Measurements from ENCODE around the gene LSP1.

Gene LSP1

GRCh38 chr11:1837171-1838076 lies 15.5 kb upstream of the LSP1 start:
- no peak overlapping the region for H3K4me3 ChIP-seq (ENCODE audit: severe bottlenecking)
- TF ChIP-seq, protein P1, sequence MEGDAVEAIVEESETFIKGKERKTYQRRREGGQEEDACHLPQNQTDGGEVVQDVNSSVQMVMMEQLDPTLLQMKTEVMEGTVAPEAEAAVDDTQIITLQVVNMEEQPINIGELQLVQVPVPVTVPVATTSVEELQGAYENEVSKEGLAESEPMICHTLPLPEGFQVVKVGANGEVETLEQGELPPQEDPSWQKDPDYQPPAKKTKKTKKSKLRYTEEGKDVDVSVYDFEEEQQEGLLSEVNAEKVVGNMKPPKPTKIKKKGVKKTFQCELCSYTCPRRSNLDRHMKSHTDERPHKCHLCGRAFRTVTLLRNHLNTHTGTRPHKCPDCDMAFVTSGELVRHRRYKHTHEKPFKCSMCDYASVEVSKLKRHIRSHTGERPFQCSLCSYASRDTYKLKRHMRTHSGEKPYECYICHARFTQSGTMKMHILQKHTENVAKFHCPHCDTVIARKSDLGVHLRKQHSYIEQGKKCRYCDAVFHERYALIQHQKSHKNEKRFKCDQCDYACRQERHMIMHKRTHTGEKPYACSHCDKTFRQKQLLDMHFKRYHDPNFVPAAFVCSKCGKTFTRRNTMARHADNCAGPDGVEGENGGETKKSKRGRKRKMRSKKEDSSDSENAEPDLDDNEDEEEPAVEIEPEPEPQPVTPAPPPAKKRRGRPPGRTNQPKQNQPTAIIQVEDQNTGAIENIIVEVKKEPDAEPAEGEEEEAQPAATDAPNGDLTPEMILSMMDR (IDR thresholded peaks at IDR 0.05; ENCODE audit: poor library complexity, severe bottlenecking), result peak; percentile 87
- H3K9me3 ChIP-seq (ENCODE audit: severe bottlenecking), result no peaks in the 10 kb centered on the region
- peak; percentile 13; the same call in 1 of the 3 replicates for ATAC-seq (ENCODE audit: low read depth)
- H3K36me3 ChIP-seq (ENCODE audit: low read depth), result no peaks in the 10 kb centered on the region
- peaks cover 21% of the 10 kb centered on the region for H3K4me1 ChIP-seq (ENCODE audit: insufficient read depth, poor library complexity, severe bottlenecking)
- no peaks in the 10 kb centered on the region for H3K27me3 ChIP-seq (ENCODE audit: insufficient read depth, poor library complexity, severe bottlenecking)
- no peak for DNase-seq (ENCODE audit: low spot score)
- H3K27ac ChIP-seq (ENCODE audit: poor library complexity, severe bottlenecking), result peak overlapping the region; percentile 96

DNA sequence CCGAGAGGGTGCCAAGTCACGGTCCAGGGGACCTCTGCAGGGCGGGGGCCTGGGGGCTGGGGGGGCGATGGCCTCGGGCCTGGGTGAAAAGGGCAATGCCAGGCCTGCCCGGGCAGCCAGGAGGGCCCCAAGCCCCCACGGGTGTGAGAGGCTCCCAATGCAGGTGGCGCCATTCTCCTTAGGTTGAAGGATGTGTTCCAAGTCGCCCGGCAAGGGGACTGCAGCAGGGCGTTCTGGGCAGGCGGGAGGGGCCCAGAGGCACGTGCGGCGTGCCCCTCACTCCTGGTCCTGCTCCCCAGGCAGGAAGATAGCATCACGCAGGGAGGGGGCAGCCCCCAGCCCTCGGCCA lies 14.8 kb upstream of the LSP1 start:
- no peak for DNase-seq (ENCODE audit: low spot score)
- TF ChIP-seq, protein P1 (IDR thresholded peaks at IDR 0.05; ENCODE audit: poor library complexity, severe bottlenecking), result peak; percentile 68
- Histone ChIP-seq H3K4me3 (ENCODE audit: severe bottlenecking) (no peak overlapping the region), H3K27ac (ENCODE audit: poor library complexity, severe bottlenecking) (peak overlapping the region; percentile 96), H3K27me3 (ENCODE audit: insufficient read depth, poor library complexity, severe bottlenecking) (no peaks in the 10 kb centered on the region), H3K36me3 (ENCODE audit: low read depth) (no peaks in the 10 kb centered on the region), H3K9me3 (ENCODE audit: severe bottlenecking) (no peaks in the 10 kb centered on the region), H3K4me1 (ENCODE audit: insufficient read depth, poor library complexity, severe bottlenecking) (peaks cover 18% of the 10 kb centered on the region)
- no peak for ATAC-seq (ENCODE audit: low read depth)

DNA sequence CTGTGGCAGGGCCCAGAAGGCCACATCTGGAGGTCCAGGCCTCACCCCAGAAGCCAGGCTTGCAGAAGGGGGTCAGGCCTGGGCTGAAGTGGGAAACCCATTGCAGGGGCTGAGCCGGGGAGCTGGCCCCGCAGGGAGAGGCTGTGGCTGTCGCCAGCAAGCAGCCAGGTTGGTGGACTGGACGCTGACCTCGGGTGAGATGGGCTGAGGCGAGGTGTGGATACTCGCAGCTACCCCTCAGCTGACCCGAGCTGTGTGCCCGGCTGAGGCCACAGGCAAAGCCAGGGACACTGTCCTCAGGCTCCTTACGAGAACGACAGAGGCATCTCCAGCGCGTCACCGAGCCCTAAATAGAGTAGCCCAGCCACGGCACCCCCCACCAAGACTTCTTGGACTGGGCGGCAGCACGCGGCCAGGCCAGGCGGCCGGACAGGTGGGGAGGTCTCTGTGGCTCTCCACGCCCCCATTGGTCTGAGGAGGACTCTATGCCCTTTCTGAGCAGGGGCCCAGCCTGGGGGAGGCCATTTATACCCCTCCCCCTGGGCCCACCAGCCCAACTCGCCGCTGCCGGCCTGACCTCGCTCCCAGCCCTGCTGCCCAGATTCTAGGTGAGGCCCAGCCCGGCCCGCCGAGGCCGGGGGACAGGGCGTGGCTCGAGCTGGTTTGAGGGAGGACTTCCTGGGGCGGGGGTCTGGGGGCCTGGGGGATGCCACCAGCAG lies 14.3 kb upstream of the LSP1 start, which contains the start of gene TNNI2:
Gene TNNI2, plus strand, starts transcription at position 556 of the 719 bp plus-strand sequence. CDS start 716 bp downstream, outside the sequence.
- ATAC-seq (ENCODE audit: low read depth) (no peak), DNase-seq (ENCODE audit: low spot score) (no peak)
- Histone ChIP-seq H3K4me1 (ENCODE audit: insufficient read depth, poor library complexity, severe bottlenecking) (peaks cover 14% of the 10 kb centered on the region), H3K9me3 (ENCODE audit: severe bottlenecking) (no peaks in the 10 kb centered on the region), H3K27ac (ENCODE audit: poor library complexity, severe bottlenecking) (peak within 1 kb of the TSS; percentile 96), H3K27me3 (ENCODE audit: insufficient read depth, poor library complexity, severe bottlenecking) (no peaks in the 10 kb centered on the region), H3K36me3 (ENCODE audit: low read depth) (no peaks in the 10 kb centered on the region), H3K4me3 (ENCODE audit: severe bottlenecking) (no peak within 1 kb of the TSS)
- TF ChIP-seq, protein P1 (IDR thresholded peaks at IDR 0.05; ENCODE audit: poor library complexity, severe bottlenecking), result no peak

DNA sequence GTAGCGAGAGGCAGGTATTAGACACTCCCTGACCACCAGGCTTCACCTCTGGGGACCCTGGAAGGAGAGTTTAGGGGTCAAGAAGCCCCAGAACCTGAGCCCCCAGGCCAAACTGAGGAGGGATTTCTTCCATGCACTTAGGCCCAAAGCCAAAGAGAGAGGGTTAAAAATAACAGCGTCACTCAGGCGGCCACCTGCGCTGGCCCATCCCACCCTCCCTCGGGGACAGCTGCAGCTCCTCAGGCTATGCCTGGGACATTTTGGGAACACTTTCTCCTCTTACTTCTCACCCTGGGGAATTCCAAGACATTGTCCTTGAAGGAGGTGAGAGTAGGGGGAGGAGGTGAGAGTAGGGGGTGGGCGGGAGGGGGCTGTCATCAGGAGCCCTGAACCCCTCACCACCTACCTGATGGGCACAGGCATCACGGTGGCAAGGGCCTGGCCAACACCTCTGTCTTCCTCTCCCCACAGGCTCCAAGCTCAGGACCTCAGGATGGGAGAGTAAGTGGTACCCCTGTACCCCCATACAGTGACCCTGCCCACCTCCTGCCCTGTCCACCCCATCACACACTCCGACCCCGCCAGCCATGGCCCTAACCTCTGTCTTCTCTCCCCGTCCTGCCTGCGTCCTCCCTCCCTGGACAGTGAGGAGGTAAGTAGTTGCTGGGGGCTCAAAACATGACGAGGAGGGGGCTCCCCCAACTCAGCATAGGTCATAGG lies 13.5 kb upstream of the LSP1 start:
- TF ChIP-seq, protein P1 (IDR thresholded peaks at IDR 0.05; ENCODE audit: poor library complexity, severe bottlenecking), result no peak
- Histone ChIP-seq H3K27ac (ENCODE audit: poor library complexity, severe bottlenecking) (no peak overlapping the region), H3K36me3 (ENCODE audit: low read depth) (no peaks in the 10 kb centered on the region), H3K4me3 (ENCODE audit: severe bottlenecking) (no peak overlapping the region), H3K4me1 (ENCODE audit: insufficient read depth, poor library complexity, severe bottlenecking) (peaks cover 12% of the 10 kb centered on the region), H3K27me3 (ENCODE audit: insufficient read depth, poor library complexity, severe bottlenecking) (no peaks in the 10 kb centered on the region), H3K9me3 (ENCODE audit: severe bottlenecking) (no peaks in the 10 kb centered on the region)
- ATAC-seq (ENCODE audit: low read depth) (no peak), DNase-seq (ENCODE audit: low spot score) (no peak)

Measured in RWPE2 (cell line).